ENCODE measurements around the gene CD3D.

- TF ChIP-seq, protein P1, sequence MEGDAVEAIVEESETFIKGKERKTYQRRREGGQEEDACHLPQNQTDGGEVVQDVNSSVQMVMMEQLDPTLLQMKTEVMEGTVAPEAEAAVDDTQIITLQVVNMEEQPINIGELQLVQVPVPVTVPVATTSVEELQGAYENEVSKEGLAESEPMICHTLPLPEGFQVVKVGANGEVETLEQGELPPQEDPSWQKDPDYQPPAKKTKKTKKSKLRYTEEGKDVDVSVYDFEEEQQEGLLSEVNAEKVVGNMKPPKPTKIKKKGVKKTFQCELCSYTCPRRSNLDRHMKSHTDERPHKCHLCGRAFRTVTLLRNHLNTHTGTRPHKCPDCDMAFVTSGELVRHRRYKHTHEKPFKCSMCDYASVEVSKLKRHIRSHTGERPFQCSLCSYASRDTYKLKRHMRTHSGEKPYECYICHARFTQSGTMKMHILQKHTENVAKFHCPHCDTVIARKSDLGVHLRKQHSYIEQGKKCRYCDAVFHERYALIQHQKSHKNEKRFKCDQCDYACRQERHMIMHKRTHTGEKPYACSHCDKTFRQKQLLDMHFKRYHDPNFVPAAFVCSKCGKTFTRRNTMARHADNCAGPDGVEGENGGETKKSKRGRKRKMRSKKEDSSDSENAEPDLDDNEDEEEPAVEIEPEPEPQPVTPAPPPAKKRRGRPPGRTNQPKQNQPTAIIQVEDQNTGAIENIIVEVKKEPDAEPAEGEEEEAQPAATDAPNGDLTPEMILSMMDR (conservative IDR thresholded peaks at IDR 0.05; ENCODE audit: low read length), result no peak
- TF ChIP-seq EZH2phosphoT487 (IDR thresholded peaks at IDR 0.05; ENCODE audit: borderline replicate concordance, low read depth, low read length), result no peak
Measured at GRCh38 chr11:118291477-118292135, 50.9 kb downstream of the CD3D start.
